Osteoblast (primary cell): ENCODE data around the gene HDAC4. TPM values are rescaled to one million over a fixed set of nuclear protein-coding genes. Genes with fewer than 3 reads are reported as not detected.
A peak's percentile ranks its signal among the peaks of the same experiment; 100 is the strongest.

Experiments
- DNase-seq: peaks from one replicate; pipeline ENCODE4 v3.0.0; 2011; ENCODE audit warnings: low spot score, mixed read lengths; ENCODE audit not compliant: insufficient read length; ENCODE audit errors: missing footprints
- H2AFZ ChIP-seq: 2 replicates; pipeline ENCODE4 v1.6.0; 2011; ENCODE audit warnings: mild to moderate bottlenecking, low read length
- H3K27ac ChIP-seq: 2 replicates; pipeline ENCODE4 v1.5.1; 2011; ENCODE audit warnings: mild to moderate bottlenecking, low read depth, low read length, moderate library complexity
- H3K27me3 ChIP-seq: 2 replicates; pipeline ENCODE4 v1.6.0; 2012; ENCODE audit warnings: mild to moderate bottlenecking, control low read depth, inconsistent platforms, low read length, moderate library complexity; ENCODE audit not compliant: insufficient read depth
- H3K36me3 ChIP-seq: 2 replicates; pipeline ENCODE4 v1.5.1; 2011; ENCODE audit warnings: mild to moderate bottlenecking, low read length, control low read depth, moderate library complexity; ENCODE audit not compliant: insufficient read depth
- H3K4me1 ChIP-seq: 2 replicates; pipeline ENCODE4 v1.5.1; 2011; ENCODE audit warnings: mild to moderate bottlenecking, low read length, control low read depth, moderate library complexity; ENCODE audit not compliant: insufficient read depth
- H3K4me2 ChIP-seq: 2 replicates; pipeline ENCODE4 v1.6.0; 2011; ENCODE audit warnings: mild to moderate bottlenecking, low read length; ENCODE audit not compliant: insufficient read depth
- H3K4me3 ChIP-seq: fragments of 200-600 bp; sonication (generic); 3 replicates; pipeline ENCODE4 v1.5.1; 2012; ENCODE audit warnings: mild to moderate bottlenecking, low read length, inconsistent platforms; ENCODE audit not compliant: insufficient read depth
- H3K79me2 ChIP-seq: 2 replicates; pipeline ENCODE4 v1.6.0; 2012; ENCODE audit warnings: mild to moderate bottlenecking, low read length, control low read depth, inconsistent platforms; ENCODE audit not compliant: insufficient read depth
- H3K9me3 ChIP-seq: 2 replicates; pipeline ENCODE4 v1.5.1; 2011; ENCODE audit warnings: low read depth, low read length, control low read depth
- H4K20me1 ChIP-seq: 2 replicates; pipeline ENCODE4 v1.6.0; 2012; ENCODE audit warnings: mild to moderate bottlenecking, low read length, control low read depth; ENCODE audit not compliant: insufficient read depth
- total RNA-seq: library from RNA; depleted of rRNA; stranded (reverse); fragments of >200 nt; gene quantifications from 2 replicates; pipeline ENCODE4 v1.2.3, GENCODE V29; 2012
- TF ChIP-seq, protein P1 (sequence below): IDR thresholded peaks from 2 replicates; pipeline ENCODE4 v1.5.1; 2011; ENCODE audit warnings: mild to moderate bottlenecking, low read depth, low read length, moderate library complexity; ENCODE audit errors: extremely low read depth

Gene HDAC4
- total RNA-seq, 1 donor = 30.8 TPM

DNA sequence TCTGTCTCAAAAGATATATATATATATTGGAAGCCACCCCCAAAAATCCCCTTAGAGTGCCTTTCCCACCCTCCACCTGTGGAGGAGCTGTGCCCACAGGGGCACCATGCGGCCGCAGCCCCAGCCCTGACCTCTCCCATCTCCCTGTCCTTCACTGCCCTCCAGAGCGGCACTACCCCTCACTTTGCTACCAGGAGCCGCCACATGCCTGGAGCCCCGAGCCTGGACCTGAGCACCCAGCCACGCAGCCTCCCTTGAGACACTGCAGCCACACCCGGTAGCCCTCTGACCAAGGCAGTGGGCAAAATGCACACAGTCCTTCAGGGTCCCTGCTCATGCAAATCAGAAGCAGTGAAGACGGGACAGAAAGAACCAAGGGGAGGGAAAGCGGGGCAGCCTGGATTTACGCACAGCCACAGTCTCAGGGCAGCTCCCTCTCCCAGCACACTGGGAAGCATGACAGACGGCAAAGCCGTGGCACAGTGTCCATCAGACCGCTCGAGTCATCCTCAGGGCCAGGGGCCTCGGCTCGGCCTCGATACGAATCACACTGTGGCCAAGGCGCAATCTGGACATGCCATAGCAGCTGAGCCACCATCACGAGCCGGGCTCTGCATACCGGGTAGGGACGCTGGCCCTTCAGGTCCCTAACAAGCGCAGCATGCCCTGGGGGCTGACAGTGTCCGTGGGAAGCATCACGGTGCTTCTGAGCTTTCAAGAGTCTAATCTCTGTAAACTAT is 10.1 kb downstream of the HDAC4 start:
- DNase-seq = peak; percentile 73
- Histone ChIP-seq H3K4me3 (no peak overlapping the region), H3K79me2 (peaks cover 42% of the 10 kb centered on the region), H3K27ac (no peak overlapping the region), H3K36me3 (peaks cover 3% of the 10 kb centered on the region), H2AFZ (no peak overlapping the region), H3K9me3 (no peaks in the 10 kb centered on the region), H3K27me3 (no peaks in the 10 kb centered on the region), H3K4me1 (no peaks in the 10 kb centered on the region), H3K4me2 (no peak overlapping the region), H4K20me1 (peaks cover 34% of the 10 kb centered on the region)
- TF ChIP-seq, protein P1, sequence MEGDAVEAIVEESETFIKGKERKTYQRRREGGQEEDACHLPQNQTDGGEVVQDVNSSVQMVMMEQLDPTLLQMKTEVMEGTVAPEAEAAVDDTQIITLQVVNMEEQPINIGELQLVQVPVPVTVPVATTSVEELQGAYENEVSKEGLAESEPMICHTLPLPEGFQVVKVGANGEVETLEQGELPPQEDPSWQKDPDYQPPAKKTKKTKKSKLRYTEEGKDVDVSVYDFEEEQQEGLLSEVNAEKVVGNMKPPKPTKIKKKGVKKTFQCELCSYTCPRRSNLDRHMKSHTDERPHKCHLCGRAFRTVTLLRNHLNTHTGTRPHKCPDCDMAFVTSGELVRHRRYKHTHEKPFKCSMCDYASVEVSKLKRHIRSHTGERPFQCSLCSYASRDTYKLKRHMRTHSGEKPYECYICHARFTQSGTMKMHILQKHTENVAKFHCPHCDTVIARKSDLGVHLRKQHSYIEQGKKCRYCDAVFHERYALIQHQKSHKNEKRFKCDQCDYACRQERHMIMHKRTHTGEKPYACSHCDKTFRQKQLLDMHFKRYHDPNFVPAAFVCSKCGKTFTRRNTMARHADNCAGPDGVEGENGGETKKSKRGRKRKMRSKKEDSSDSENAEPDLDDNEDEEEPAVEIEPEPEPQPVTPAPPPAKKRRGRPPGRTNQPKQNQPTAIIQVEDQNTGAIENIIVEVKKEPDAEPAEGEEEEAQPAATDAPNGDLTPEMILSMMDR = no peak

DNA sequence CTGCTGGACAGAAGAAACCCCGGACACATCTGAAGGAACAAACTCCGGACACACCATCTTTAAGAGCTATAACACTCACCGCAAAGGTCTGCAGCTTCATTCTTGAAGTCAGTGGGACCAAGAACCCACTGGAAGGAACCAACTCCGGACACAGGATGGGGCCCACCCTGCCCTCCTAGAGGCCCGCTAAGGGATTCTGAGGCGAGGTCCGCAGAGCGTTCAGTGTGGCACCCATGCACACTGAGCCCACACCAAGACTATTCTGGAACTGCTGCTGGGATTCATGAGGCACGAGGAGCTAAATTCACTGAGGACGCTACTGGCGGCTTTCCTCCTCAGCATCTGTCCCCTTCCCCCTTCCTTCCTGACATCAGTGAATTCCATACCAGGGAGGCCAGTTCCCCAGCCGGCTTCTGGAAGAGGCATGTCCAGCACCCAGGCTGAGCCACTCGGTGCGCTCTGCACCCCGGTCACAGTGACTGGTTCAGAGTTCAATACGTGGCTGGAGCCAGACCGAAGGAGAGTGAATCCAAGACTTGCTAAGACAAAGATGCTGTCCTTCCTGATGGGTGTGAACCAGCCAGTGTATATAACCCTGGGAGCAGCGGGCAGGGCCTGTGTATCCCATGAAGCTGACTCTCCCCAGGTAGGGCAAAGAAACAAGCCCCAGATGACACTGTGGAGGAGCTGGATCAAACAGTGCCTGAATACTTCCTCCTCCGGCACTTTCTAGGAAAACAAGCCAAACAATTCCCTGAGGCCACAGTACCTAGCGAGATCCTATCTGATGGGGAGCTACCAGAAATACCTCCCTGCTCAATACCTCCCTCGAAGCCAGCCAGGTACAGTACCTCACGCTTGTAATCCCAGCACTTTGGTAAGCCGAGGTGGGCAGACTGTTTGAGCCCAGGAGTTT is 11.1 kb downstream of the HDAC4 start:
- Histone ChIP-seq H3K9me3 (no peaks in the 10 kb centered on the region), H3K36me3 (no peaks in the 10 kb centered on the region), H3K27me3 (no peaks in the 10 kb centered on the region), H3K4me1 (no peaks in the 10 kb centered on the region), H4K20me1 (peaks cover 34% of the 10 kb centered on the region), H3K4me3 (no peak overlapping the region), H3K27ac (no peak overlapping the region), H3K79me2 (peaks cover 37% of the 10 kb centered on the region), H2AFZ (no peak overlapping the region), H3K4me2 (no peak overlapping the region)
- peak; percentile 68 for DNase-seq
- TF ChIP-seq, protein P1 = no peak

DNA sequence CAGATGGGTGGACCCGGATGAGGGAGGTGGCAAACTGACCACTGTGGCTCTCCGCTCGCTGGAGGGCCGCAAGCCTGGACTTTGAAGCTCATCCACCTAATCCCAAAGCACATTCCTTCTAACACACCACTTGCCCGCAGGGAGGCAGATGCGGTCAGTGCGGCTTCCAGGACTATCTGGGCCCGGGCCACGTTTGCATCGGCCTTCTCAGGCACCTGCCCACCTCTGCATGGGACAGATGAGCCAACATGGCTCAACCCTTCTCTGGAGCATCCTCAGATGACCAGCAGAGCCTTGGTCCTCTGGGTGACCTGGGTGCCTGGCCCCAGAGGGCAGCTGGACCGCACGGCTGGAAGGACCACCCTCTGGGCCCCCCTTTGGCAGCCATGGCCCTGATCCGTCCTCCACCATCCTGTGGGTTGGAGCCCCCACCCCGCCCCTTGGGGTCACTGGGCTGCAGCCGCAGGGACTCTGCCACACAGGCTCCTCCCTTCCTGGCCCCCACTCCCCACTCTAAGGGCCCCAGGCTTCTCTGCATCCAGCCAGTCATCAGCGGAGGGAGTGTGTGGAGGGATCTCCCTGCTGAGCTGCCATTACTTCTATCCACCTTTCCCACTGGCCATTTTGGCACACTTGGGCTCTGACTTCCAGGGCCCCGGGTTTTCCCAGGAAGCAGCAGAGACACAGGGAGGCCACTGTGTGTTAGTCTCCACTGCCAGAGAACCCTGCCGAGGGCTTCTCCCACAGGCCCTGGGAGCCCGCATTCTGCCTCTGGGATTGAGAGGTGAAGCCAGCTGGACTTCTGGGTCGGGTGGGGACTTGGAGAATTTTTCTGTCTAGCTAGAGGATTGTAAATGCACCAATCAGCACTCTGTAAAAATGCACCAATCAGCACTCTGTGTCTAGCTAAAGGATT is 12.3 kb downstream of the HDAC4 start:
- H3K79me2 ChIP-seq = peaks cover 30% of the 10 kb centered on the region
- no peak overlapping the region for H3K4me3 ChIP-seq
- H3K27me3 ChIP-seq = no peaks in the 10 kb centered on the region
- H3K4me2 ChIP-seq = no peak overlapping the region
- H3K9me3 ChIP-seq = no peaks in the 10 kb centered on the region
- peaks cover 30% of the 10 kb centered on the region for H4K20me1 ChIP-seq
- H3K4me1 ChIP-seq = no peaks in the 10 kb centered on the region
- peak; percentile 72 for DNase-seq
- H2AFZ ChIP-seq = no peak overlapping the region
- H3K36me3 ChIP-seq = no peaks in the 10 kb centered on the region
- TF ChIP-seq, protein P1 = no peak
- no peak overlapping the region for H3K27ac ChIP-seq
